Left kidney (tissue), 2 donors: ENCODE results near the gene ANXA6. TPM values are rescaled to one million over a fixed set of nuclear protein-coding genes. Genes with fewer than 3 reads are reported as not detected.
"Not testable (repeated sequence)": the region's sequence is repeated elsewhere in the genome, so short reads cannot be mapped to it uniquely, and the experiment has no call there.

Experiments
- DNase-seq: peaks from one replicate; pipeline ENCODE4 v3.0.0-alpha.2; 2013
- polyA plus RNA-seq: library from polyadenylated mRNA; unstranded; fragments of 120-200 nt; gene quantifications from one replicate; pipeline ENCODE4 v1.2.1, GENCODE V29; 2013; ENCODE audit not compliant: insufficient read length

Gene ANXA6
- polyA plus RNA-seq, 1 donor: 134 TPM

- DNase-seq: no peak
These were observed 24.9 kb upstream of the ANXA6 start for GRCh38 chr5:151182524-151182900.

GRCh38 chr5:151181818-151182523, 24.4 kb upstream of the ANXA6 start:
- no peak for DNase-seq

GRCh38 chr5:151180291-151180690, 22.7 kb upstream of the ANXA6 start:
- DNase-seq: no peak

GRCh38 chr5:151179489-151179840, 21.9 kb upstream of the ANXA6 start:
- DNase-seq: no peak

- DNase-seq: no peak
These were observed 21.4 kb upstream of the ANXA6 start for GRCh38 chr5:151178777-151179488.

GRCh38 chr5:151178372-151178771, 20.8 kb upstream of the ANXA6 start:
- DNase-seq: no peak

GRCh38 chr5:151176268-151176667, 18.7 kb upstream of the ANXA6 start:
- not testable (repeated sequence) for DNase-seq

GRCh38 chr5:151174612-151175101, 17.1 kb upstream of the ANXA6 start:
- DNase-seq: no peak

- no peak for DNase-seq
These were observed 16.4 kb upstream of the ANXA6 start for GRCh38 chr5:151173711-151174611.

- DNase-seq: no peak
These were observed 13.9 kb upstream of the ANXA6 start for GRCh38 chr5:151171529-151171928.

- no peak for DNase-seq
These were observed 11.2 kb upstream of the ANXA6 start for GRCh38 chr5:151168602-151169344.

- no peak for DNase-seq
These were observed 9.4 kb upstream of the ANXA6 start for GRCh38 chr5:151167022-151167421.

GRCh38 chr5:151164687-151165392, 7.3 kb upstream of the ANXA6 start:
- peak; percentile 76 for DNase-seq

- DNase-seq: no peak
These were observed 5.2 kb upstream of the ANXA6 start for GRCh38 chr5:151162776-151163175.

GRCh38 chr5:151159649-151160373, 2.2 kb upstream of the ANXA6 start:
- DNase-seq: no peak

- DNase-seq: no peak
These were observed 695 bp upstream of the ANXA6 start for GRCh38 chr5:151158287-151158661.

- no peak for DNase-seq
These were observed 815 bp downstream of the ANXA6 start for GRCh38 chr5:151156507-151157420.

GRCh38 chr5:151155775-151156506, 1.6 kb downstream of the ANXA6 start:
- DNase-seq: no peak
